ENCODE results near the gene CDK6.

The CDK6 gene

DNA sequence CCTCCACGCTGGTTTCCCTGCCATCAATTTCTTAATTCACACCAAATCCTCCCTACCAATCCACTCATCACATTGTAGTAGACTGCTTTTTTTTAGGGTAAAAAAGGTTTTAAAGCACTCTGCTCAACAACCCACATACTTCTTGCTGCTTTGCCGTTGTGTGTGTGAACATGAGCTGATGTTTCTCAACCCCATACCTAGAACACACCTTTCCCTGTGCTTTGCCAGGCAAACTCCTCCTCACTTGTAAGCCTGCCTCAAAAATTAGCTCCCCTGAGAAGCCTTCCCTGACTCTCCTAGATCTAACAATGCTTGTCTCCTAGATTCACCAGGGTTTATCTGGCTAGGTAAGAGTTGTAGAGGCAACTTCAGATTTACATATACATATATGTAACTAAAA, 127.2 kb downstream of the CDK6 start:
- Histone ChIP-seq H3K79me2 (ENCODE audit: insufficient read depth, low read length) (peaks cover 99% of the 10 kb centered on the region), H3K4me3 (ENCODE audit: low read depth in 1 of 2, low read length in 2 of 2) (no peak overlapping the region), H2AFZ (ENCODE audit: low read depth, low read length) (no peak overlapping the region), H3K4me2 (ENCODE audit: insufficient read depth, low read length) (no peak overlapping the region), H3K9ac (ENCODE audit: low read depth, low read length) (no peak overlapping the region), H4K20me1 (ENCODE audit: insufficient read depth, low read length) (peaks cover 4% of the 10 kb centered on the region; the same call in 1 of the 2 replicates), H3K27me3 (ENCODE audit: insufficient read depth, low read length, poor library complexity) (no peaks in the 10 kb centered on the region), H3K4me1 (ENCODE audit: insufficient read depth, low read length) (peaks cover 2% of the 10 kb centered on the region), H3K27ac (ENCODE audit: low read length) (peak overlapping the region; percentile 48; the same call in 1 of the 2 replicates), H3K9me3 (ENCODE audit: insufficient read depth, low read length, severe bottlenecking) (no peaks in the 10 kb centered on the region), H3K36me3 (ENCODE audit: insufficient read depth, low read length) (peaks cover 86% of the 10 kb centered on the region)
- TF ChIP-seq EZH2 (IDR thresholded peaks at IDR 0.05; ENCODE audit: borderline replicate concordance, low read depth, low read length, severe bottlenecking) = no peak
- TF ChIP-seq, protein P1, sequence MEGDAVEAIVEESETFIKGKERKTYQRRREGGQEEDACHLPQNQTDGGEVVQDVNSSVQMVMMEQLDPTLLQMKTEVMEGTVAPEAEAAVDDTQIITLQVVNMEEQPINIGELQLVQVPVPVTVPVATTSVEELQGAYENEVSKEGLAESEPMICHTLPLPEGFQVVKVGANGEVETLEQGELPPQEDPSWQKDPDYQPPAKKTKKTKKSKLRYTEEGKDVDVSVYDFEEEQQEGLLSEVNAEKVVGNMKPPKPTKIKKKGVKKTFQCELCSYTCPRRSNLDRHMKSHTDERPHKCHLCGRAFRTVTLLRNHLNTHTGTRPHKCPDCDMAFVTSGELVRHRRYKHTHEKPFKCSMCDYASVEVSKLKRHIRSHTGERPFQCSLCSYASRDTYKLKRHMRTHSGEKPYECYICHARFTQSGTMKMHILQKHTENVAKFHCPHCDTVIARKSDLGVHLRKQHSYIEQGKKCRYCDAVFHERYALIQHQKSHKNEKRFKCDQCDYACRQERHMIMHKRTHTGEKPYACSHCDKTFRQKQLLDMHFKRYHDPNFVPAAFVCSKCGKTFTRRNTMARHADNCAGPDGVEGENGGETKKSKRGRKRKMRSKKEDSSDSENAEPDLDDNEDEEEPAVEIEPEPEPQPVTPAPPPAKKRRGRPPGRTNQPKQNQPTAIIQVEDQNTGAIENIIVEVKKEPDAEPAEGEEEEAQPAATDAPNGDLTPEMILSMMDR (IDR thresholded peaks at IDR 0.05; ENCODE audit: borderline replicate concordance, extremely low read depth, low read length, poor library complexity, severe bottlenecking) = no peak
- ATAC-seq (ENCODE audit: insufficient read depth, low read depth) = 0 out of 3 replicates have a peak, but pooled peaks have one; percentile 8
- no peak for DNase-seq

DNA sequence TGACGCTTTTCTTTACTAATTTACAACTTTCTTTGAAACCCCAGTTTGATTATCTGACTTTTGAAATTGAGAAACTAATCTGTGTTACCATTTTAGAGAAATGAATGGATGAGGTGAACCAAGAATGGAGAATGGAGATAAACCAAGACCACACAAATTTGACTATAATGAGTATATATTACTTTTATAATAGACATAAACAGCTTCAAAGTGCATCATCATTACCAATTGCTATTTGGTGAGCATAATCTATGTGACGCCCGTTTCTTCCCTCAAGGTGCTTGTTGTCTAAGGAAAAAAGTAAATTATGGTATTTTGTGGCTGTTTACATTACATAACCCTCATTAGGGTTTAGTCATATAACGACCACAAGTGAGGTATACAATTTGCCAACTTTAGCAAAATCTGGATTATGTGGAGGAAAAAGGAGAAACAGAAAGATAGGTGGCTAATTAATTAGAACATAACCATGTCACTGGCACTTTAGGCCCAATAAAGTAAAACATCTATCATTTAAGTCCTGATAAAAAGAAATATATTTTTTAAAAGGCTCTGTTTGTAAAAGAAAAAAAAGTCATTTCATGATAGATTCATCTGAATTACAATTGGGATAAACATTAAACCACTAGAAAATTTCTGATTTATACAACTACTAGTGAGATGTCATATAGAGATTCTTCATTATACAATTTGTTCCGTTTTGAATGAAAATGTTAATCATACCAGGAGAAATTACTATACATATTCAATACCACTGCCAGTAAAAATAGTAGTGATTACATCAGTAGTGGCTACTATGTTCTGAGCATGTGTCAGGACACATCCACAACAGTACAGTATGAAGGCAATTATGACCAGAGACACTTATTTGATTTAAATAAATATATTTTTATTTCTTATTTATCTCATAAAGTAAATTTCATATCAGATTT, 128.0 kb downstream of the CDK6 start:
- ATAC-seq (ENCODE audit: insufficient read depth, low read depth) (no peak), DNase-seq (no peak)
- H3K4me2 ChIP-seq (ENCODE audit: insufficient read depth, low read length) = no peak overlapping the region
- H3K27me3 ChIP-seq (ENCODE audit: insufficient read depth, low read length, poor library complexity) = no peaks in the 10 kb centered on the region
- no peak overlapping the region for H3K9ac ChIP-seq (ENCODE audit: low read depth, low read length)
- H3K4me3 ChIP-seq (ENCODE audit: low read depth in 1 of 2, low read length in 2 of 2) = no peak overlapping the region
- TF ChIP-seq EZH2 (IDR thresholded peaks at IDR 0.05; ENCODE audit: borderline replicate concordance, low read depth, low read length, severe bottlenecking) = no peak
- TF ChIP-seq, protein P1 (IDR thresholded peaks at IDR 0.05; ENCODE audit: borderline replicate concordance, extremely low read depth, low read length, poor library complexity, severe bottlenecking) = no peak
- no peaks in the 10 kb centered on the region; the same call in 1 of the 2 replicates for H3K4me1 ChIP-seq (ENCODE audit: insufficient read depth, low read length)
- H2AFZ ChIP-seq (ENCODE audit: low read depth, low read length) = no peak overlapping the region
- no peaks in the 10 kb centered on the region for H3K9me3 ChIP-seq (ENCODE audit: insufficient read depth, low read length, severe bottlenecking)
- peaks cover 100% of the 10 kb centered on the region for H3K79me2 ChIP-seq (ENCODE audit: insufficient read depth, low read length)
- H3K36me3 ChIP-seq (ENCODE audit: insufficient read depth, low read length) = peaks cover 88% of the 10 kb centered on the region
- peaks cover 4% of the 10 kb centered on the region; the same call in 1 of the 2 replicates for H4K20me1 ChIP-seq (ENCODE audit: insufficient read depth, low read length)
- H3K27ac ChIP-seq (ENCODE audit: low read length) = no peak overlapping the region

DNA sequence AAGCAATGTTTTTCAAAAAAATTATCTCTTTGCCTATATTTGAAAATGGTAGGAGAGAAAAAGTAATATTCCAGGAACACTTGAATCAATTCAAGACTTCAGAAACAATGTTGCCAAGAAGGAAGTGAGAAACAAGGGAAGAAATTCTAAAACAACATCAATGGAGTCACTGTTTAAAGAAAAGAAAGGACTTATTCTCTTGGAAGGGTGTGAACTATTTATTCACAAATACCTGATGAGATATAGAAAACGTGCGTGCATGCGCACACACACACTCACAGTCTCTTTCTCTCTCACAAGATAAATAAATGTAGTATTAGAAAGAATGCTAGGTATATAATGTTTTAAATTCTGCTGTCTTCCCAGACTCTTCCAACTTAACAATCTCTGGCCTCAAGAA, 128.9 kb downstream of the CDK6 start:
- no peak for ATAC-seq (ENCODE audit: insufficient read depth, low read depth)
- H3K79me2 ChIP-seq (ENCODE audit: insufficient read depth, low read length) = peaks cover 100% of the 10 kb centered on the region

More for the DNA sequence above, 128.9 kb downstream of the CDK6 start:
- no peak for DNase-seq
- Histone ChIP-seq H3K36me3 (ENCODE audit: insufficient read depth, low read length) (peaks cover 90% of the 10 kb centered on the region), H3K4me1 (ENCODE audit: insufficient read depth, low read length) (peaks cover 7% of the 10 kb centered on the region), H3K27ac (ENCODE audit: low read length) (0 out of 2 replicates have a peak overlapping the region, but pooled peaks have one; percentile 9), H3K4me2 (ENCODE audit: insufficient read depth, low read length) (no peak overlapping the region), H3K9ac (ENCODE audit: low read depth, low read length) (no peak overlapping the region), H2AFZ (ENCODE audit: low read depth, low read length) (no peak overlapping the region), H3K27me3 (ENCODE audit: insufficient read depth, low read length, poor library complexity) (no peaks in the 10 kb centered on the region), H4K20me1 (ENCODE audit: insufficient read depth, low read length) (peaks cover 10% of the 10 kb centered on the region; the same call in 1 of the 2 replicates), H3K9me3 (ENCODE audit: insufficient read depth, low read length, severe bottlenecking) (no peaks in the 10 kb centered on the region), H3K4me3 (ENCODE audit: low read depth in 1 of 2, low read length in 2 of 2) (no peak overlapping the region)
- no peak for TF ChIP-seq EZH2 (IDR thresholded peaks at IDR 0.05; ENCODE audit: borderline replicate concordance, low read depth, low read length, severe bottlenecking)
- TF ChIP-seq, protein P1 (IDR thresholded peaks at IDR 0.05; ENCODE audit: borderline replicate concordance, extremely low read depth, low read length, poor library complexity, severe bottlenecking) = no peak
